ENCODE results near the gene IL17RE. TPM values are rescaled to one million over a fixed set of nuclear protein-coding genes. Genes with fewer than 3 reads are reported as not detected.
A peak's percentile ranks its signal among the peaks of the same experiment; 100 is the strongest.

The IL17RE gene
- total and polyA plus RNA-seq, 9 of the 15 experiments (the other 6 are each of a cell fraction or from before 2014, with no cell fraction given): 0.32 to 1.9 (median 0.51) TPM; not detected in 4

DNA sequence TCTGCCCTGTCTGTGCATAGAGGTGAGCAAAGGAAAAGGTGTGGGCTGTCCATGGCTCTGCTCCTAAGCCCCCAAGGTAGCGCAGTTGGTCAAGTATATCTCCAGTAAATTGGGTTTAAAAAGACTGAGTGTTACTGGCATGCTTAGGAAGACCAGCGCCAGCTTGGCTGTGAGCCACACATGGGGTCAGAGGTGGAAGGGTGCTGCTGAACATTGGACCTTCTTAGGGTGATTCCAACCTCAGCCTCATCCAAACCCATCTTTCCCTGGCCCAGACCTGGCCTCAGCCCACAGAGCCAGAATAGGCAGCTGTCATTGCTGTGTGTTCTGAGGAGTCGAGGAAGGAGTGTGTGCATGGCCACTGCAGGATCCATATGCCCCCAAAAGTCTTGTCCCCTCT is 5.6 kb downstream of the IL17RE start (continued):
- no peak for TF ChIP-seq JUN (IDR thresholded peaks at IDR 0.05; ENCODE audit: borderline replicate concordance, low read depth, low read length)
- no peak for TF ChIP-seq JUN (CRISPR knock-in tag; IDR thresholded peaks at IDR 0.05; ENCODE audit: borderline replicate concordance)
- no peak for TF ChIP-seq CXXC5 (CRISPR knock-in tag; IDR thresholded peaks at IDR 0.05)

DNA sequence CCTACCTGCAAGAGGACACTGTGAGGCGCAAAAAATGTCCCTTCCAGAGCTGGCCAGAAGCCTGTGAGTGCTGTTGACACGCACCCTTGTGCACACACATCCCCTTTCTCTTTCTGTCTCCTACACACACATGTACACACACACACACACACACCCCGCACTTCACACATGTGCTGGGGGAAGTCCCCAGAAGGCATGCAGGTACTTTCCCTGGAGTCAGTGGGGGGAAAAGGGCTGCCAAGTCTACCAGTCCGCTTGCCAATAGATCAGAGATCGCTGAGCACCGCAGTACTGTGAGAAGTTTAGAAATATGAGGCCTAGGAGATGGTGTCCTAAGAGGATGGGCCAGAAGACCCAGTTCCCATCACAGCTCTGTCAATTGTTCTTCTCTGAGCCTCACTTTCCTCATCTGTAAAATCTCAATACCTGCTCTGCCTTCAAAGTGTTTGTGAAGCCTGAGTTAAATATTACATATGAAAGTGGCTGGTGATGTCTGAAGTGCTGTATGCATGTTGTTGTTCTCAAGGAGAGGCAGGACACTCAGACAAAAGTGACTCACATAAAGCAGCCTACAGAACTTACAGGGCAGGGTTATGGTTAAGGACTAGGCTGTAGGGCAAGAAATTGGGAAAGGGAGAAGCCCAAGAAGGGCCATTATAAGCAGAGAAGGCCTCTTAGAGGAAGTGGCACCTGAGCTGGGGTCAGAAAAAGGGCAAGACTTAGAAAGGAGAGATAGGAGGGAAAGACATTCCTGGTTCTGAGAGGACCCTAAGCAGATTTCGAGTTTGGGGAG is 6.8 kb downstream of the IL17RE start:
- no peaks in the 10 kb centered on the region for H3K9me3 ChIP-seq (replicated peaks; ENCODE audit: control insufficient read depth, insufficient read depth, low read depth, low read length)
- no peaks in the 10 kb centered on the region for H4K20me1 ChIP-seq (replicated peaks; ENCODE audit: control insufficient read depth, insufficient read depth, low read length)
- ATAC-seq (no peak), FAIRE-seq (peak; percentile 46), DNase-seq (ENCODE audit: extremely low read depth in 1 of 4, low spot score in 3 of 4) (no peak)
- 45% methylated on average over 7 of the region's 7 CpGs for WGBS (ENCODE audit: insufficient coverage, low coverage, missing lambda C conversion rate)
- H3K27ac ChIP-seq (ENCODE audit: extremely low read depth, low read depth, low read length): no peak overlapping the region
- no peaks in the 10 kb centered on the region for H3K27me3 ChIP-seq (ENCODE audit: control insufficient read depth in 2 of 2, insufficient read depth in 2 of 2, low read length in 2 of 2)
- H3K4me2 ChIP-seq (ENCODE audit: insufficient read depth, low read length): no peak overlapping the region
- in situ Hi-C loops (cut with MboI): no loop called here
- H3K36me3 ChIP-seq (ENCODE audit: control insufficient read depth, insufficient read depth, low read length): no peaks in the 10 kb centered on the region
- intact Hi-C loops (cut with micrococcal nuclease): no loop called here
- ChIA-PET CTCF (ENCODE audit: low intra/inter-chr PET ratio) (no interaction called here), POLR2A (interaction anchor here (0.7 to 0.9 kb wide), 2 partner anchors 7 to 77 kb away, joined by 3 read pairs; partner anchors contain the start of genes EMC3 and IL17RC)
- no peak overlapping the region for H2AFZ ChIP-seq (ENCODE audit: low read depth, low read length)
- no peak overlapping the region for H3K4me3 ChIP-seq
- no peaks in the 10 kb centered on the region for H3K79me2 ChIP-seq (ENCODE audit: control insufficient read depth, insufficient read depth, low read length)
- no TSS peak for BruUV-seq (replicated peaks)
- no peak overlapping the region for H3K9ac ChIP-seq (ENCODE audit: insufficient read depth in 1 of 2, low read depth in 2 of 2, low read length in 2 of 2)
- no peaks in the 10 kb centered on the region for H3K9me1 ChIP-seq (ENCODE audit: control insufficient read depth, insufficient read depth, low read length)
- peaks cover 17 to 18% of the 10 kb centered on the region in 2 experiments for H3K4me1 ChIP-seq (replicated peaks in 1 of 2; ENCODE audit: control insufficient read depth in 2 of 2, insufficient read depth in 2 of 2, low read length in 2 of 2)
- TF ChIP-seq, protein P1, sequence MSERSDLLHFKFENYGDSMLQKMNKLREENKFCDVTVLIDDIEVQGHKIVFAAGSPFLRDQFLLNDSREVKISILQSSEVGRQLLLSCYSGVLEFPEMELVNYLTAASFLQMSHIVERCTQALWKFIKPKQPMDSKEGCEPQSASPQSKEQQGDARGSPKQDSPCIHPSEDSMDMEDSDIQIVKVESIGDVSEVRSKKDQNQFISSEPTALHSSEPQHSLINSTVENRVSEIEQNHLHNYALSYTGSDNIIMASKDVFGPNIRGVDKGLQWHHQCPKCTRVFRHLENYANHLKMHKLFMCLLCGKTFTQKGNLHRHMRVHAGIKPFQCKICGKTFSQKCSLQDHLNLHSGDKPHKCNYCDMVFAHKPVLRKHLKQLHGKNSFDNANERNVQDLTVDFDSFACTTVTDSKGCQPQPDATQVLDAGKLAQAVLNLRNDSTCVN (CRISPR knock-in tag; IDR thresholded peaks at IDR 0.05): no peak
- TF ChIP-seq POLR2AphosphoS2 (IDR thresholded peaks at IDR 0.05; ENCODE audit: low read length): no peak
- peak; percentile 63; the same call in 1 of the 2 replicates for TF ChIP-seq SPI1 (IDR thresholded peaks at IDR 0.05; ENCODE audit: borderline replicate concordance, low read depth, low read length)
- TF ChIP-seq MEF2D (tag; conservative IDR thresholded peaks at IDR 0.05; ENCODE audit: low read depth): no peak

All from K562 (cell line).